Activated CD8-positive, alpha-beta memory T cell treated with anti-CD3 and anti-CD28 coated beads, Interleukin-2, amount 50 U/mL, for 1 hour (primary cell): Measurements from ENCODE around the gene IL20RA.
"Not testable (repeated sequence)": the region's sequence is repeated elsewhere in the genome, so short reads cannot be mapped to it uniquely, and the experiment has no call there.

ENCODE experiments used
- DNase-seq: peaks from one replicate; pipeline ENCODE4 v3.0.0-alpha.2; 2020; ENCODE audit errors: extremely low read depth

IL20RA gene, protein sequence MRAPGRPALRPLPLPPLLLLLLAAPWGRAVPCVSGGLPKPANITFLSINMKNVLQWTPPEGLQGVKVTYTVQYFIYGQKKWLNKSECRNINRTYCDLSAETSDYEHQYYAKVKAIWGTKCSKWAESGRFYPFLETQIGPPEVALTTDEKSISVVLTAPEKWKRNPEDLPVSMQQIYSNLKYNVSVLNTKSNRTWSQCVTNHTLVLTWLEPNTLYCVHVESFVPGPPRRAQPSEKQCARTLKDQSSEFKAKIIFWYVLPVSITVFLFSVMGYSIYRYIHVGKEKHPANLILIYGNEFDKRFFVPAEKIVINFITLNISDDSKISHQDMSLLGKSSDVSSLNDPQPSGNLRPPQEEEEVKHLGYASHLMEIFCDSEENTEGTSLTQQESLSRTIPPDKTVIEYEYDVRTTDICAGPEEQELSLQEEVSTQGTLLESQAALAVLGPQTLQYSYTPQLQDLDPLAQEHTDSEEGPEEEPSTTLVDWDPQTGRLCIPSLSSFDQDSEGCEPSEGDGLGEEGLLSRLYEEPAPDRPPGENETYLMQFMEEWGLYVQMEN

GRCh38 chr6:137044366-137045221 lies at the start of gene IL20RA:
IL20RA (minus strand) TSS chr6:137044965; CDS start chr6:137044728, 237 bp downstream.
- DNase-seq, result no peak

GRCh38 chr6:137093183-137094069 lies 48.7 kb upstream of the IL20RA start:
- no peak for DNase-seq

DNA sequence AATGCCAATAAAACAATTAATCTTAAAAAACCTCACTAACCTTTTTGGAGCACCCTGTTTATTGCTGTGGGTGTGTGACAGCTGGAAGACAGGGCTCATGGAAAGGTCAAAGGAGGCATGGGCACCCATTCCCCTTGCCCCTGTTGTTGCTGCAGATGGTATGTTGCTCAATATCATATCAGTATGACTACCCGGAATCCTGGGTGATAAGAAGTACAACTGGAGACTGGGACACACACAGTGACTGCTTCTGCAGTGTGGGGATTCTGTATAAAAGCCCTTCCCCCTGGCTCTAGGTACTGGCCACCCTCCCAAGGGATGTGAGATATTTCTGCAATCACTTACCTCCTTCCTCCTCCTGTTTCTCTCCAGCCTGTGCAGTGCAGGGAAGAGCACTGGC lies 47.3 kb upstream of the IL20RA start:
- no peak for DNase-seq

GRCh38 chr6:137089305-137089704 lies 44.5 kb upstream of the IL20RA start:
- DNase-seq, result no peak

DNA sequence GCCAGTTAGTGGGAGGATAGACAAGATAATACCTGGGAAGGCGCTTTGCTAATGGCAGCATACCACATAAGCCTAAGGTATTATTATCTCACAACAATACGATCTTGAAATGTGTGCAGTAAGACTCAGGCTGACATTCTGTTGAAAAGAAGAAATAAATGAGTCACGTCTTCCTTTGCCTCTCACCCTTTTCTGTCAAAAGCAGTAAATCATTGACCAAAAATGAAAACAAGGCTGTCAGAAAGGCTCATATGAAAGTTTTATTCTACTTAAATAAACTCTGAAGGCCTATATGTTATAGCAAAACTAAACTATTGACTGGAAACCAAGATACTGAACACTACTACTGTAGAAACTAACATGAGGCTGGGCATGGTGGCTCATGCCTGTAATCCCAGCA lies 43.1 kb upstream of the IL20RA start:
- no peak for DNase-seq

DNA sequence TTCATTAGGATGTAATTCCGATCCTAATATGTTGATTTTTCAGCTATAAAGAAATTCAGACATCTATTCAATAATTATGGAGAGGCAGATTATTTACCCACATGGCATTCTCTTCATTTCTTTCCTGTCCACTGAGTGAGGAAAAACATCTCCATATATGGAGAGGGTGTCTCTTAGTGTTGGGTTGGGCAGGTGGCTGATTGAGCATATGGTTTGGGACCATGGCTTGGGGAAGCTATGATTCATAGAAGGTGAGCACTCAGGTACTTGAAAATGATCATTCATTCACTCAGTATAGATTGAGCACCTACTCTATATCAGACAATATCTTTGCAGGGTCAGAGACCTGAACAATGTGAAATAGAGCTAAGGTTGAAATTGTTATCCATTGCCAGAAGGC lies 41.3 kb upstream of the IL20RA start:
- no peak for DNase-seq

DNA sequence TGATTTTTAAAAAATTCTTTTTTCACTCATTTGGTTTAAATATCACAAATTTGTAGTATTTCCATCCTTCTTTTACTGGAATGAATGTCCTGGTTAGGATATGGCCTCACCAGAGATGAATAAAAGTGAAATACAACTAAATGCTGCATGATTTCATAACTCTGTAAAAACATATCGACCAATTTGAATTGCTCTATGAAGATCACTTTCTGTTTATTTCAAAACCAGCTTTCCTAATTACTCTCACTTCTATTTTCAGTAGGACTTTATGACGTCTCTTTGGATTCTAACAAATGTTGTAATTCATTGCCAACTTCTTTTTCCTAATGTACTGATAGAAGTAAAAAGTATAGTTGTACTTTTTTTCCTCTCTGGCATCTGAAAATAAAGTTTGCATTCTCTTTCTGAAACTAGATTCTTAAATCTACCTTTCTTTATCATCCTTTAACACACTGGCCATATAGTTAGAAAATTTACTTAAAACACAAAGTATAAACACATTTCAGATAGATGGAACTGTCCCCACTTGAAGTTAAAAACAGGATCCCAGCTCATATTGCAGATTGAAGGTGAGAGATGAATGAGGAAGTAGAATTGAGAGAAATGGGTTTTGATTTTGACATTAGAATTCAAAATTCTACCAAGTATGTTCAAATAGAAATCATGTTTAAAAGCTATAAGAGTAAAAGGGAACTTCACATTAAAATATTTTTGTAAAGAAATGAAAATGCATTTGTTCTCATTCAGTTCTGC lies 40.3 kb upstream of the IL20RA start:
- no peak for DNase-seq

DNA sequence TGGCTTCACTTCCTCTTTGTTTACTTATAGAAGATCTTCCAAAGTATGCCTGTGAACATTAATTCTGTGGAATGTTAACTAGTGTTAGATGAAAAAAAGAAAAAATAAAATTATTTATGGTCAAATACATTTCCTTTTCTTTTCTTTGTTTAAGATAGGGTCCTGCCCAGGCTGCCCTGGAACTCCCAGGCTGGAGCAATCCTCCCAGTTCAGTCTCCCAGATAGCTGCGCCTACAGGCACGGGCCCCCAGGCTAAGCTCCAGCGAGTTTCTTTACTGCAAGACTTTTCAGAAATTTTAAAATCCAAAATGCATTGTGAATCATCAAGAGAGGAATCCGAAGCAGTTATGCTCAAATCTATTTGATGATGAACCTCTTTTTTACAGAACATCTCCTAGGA lies 39.3 kb upstream of the IL20RA start:
- DNase-seq, result no peak

DNA sequence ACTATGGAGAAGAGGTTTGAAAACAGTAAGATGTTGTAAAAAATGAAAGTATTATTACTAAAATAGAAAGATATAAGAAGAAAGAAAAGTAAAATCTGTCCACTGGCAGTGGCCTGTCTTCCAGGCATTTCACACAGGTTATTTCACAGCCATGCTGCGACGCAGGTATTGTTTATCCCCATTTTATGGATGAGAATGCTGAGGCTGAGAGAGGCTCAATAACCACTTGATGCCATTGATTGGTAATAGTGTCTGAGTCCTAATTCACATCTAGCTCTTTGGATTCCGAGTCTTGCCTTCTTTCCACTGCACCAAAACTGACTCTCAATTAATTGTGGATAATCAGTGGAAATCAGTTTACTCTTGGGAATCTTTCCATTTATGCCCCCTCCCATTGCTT lies 37.2 kb upstream of the IL20RA start:
- no peak for DNase-seq

DNA sequence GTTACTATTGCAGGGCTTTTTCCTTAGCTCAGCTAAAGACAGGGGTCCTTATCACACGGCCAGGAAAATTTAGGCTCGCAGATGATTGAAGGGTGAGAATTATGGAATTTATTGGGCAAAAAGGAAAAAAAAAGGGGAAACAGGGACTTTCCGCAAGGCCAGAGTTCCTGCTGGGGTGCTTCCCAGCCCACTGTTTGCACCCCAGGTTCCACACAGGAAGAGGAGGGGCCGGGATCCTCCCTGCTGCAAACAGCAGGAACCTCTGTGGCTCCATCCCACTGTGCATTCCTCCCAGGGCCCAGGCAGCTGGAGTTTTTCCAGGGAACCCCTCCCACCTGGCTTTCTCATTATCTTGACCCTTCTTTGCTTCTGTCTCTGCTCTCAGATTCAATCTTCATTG lies 35.9 kb upstream of the IL20RA start:
- no peak for DNase-seq

- peak; percentile 17 for DNase-seq
Observed at GRCh38 chr6:137076277-137077068, 31.7 kb upstream of the IL20RA start.

GRCh38 chr6:137075790-137076189 lies 31.0 kb upstream of the IL20RA start:
- not testable (repeated sequence) for DNase-seq

DNA sequence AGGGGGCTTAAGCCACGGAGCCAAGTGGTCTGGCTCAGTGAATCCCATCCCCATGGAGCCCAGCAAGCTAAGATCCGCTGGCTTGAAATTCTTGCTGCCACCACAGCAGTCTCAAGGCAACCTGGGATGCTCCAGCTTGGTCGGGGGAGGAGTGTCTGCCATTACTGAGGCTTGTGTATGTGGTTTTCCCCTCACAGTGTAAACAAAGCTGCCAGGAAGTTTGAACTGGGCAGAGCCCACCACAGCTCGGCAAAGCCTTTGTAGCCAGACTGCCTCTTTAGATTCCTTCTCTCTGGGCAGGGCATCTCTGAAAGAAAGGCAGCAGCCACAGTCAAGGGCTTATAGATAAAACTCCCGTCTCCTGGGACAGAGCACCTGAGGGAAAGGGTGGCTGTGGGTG lies 25.5 kb upstream of the IL20RA start:
- no peak for DNase-seq

DNA sequence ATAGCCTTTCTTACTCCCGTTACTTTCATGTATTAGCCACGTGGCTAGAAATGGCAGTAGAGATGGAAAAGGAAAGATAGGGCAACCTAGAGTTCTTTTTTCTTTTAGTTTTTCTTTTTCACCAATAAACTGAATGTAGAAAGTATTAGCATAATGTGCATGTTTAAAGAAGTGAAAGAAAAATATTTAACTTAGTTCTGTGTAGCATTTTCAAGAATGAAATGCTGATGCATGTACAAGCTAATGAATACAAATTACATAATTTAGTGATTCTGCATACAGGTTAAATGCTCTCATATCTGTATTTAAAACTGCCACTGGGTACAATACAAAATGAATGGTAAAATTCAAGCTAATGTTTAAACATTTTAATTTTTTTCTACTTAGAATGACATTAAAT lies 22.6 kb upstream of the IL20RA start:
- no peak for DNase-seq

- no peak for DNase-seq
Observed at GRCh38 chr6:137058037-137058436, 13.3 kb upstream of the IL20RA start.

DNA sequence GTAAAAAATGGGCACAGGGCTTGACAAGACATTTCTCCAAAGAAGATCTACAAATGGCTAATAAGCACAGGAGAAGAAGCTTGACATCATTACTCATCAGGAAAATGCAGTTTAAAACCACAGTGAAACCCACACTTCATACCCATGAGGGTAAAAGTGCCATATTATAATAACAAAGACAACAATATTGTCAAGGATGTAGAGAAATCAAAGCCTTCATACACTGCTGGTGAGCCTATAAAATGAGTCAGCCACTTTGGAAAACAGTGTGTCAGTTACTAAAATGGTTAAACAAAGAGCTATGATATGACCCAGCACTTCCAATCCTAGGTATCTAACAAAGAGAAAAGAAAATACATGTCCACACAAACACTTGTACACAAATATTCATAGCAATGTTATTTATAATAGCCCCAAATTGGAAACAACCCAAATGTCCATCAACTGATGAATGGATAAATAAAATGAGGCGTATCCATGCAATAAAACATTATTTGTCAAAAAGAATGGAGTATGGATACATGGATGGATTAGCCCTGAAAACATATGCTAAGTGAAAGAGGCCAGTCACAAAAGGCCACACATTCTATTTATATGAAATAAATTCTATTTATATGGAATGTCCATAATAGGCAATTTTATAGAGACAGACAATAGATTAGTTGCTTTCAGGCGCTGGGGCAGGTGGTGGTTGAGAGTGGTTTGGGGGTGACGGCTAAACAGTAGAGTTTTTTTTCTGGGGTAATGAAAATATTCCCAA lies 11.5 kb upstream of the IL20RA start:
- DNase-seq, result no peak

- DNase-seq, result no peak
Observed at GRCh38 chr6:137051790-137052472, 7.2 kb upstream of the IL20RA start.

GRCh38 chr6:137049095-137049494 lies 4.3 kb upstream of the IL20RA start:
- DNase-seq, result no peak
